Caco-2 (cell line): ENCODE data around the gene SOX5. TPM values are rescaled to one million over a fixed set of nuclear protein-coding genes. Genes with fewer than 3 reads are reported as not detected.

Source experiments
- BruUV-seq: library from RNA; stranded (reverse); fragments of 400-500 nt; replicated peaks from 2 replicates; lab custom pipeline; 2021; lab: Mats Ljungman, UMichigan
- CTCF ChIA-PET: fragments of 300-600 bp; sonication (Branson Sonifier 250); formaldehyde crosslinking; loops from one replicate; lab custom pipeline; 2022; ENCODE audit warnings: antibody characterized with exemption; lab: Charles Lee
- POLR2A ChIA-PET: fragments of 300-600 bp; sonication (Branson Sonifier 250); formaldehyde crosslinking; loops from one replicate; lab custom pipeline; 2022; ENCODE audit warnings: antibody characterized with exemption; lab: Charles Lee
- DNase-seq, 2 experiments: peaks; one replicate each; pipeline versions ENCODE4 v3.0.0 to v3.0.0-alpha.2; 2020 to 2022
- H3K27me3 ChIP-seq: replicated peaks from 2 replicates; pipeline ENCODE4 v1.6.0; 2011; ENCODE audit warnings: low read length; ENCODE audit not compliant: control insufficient read depth, insufficient read depth
- H3K36me3 ChIP-seq: 2 replicates; pipeline ENCODE4 v1.5.1; 2011; ENCODE audit warnings: low read length; ENCODE audit not compliant: control insufficient read depth, insufficient read depth
- H3K4me1 ChIP-seq: fragments of 250-450 bp; sonication (Bioruptor Pico); 2 replicates; pipeline ENCODE4 v1.5.1; 2020; ENCODE audit warnings: mild to moderate bottlenecking
- H3K4me3 ChIP-seq: 2 replicates; pipeline ENCODE4 v1.5.1; 2011; ENCODE audit warnings: low read depth, mild to moderate bottlenecking, control low read depth, low read length
- H3K9me3 ChIP-seq: fragments of 250-450 bp; sonication (Bioruptor Pico); 2 replicates; pipeline ENCODE4 v1.5.1; 2020; ENCODE audit warnings: mild to moderate bottlenecking, moderate library complexity
- H3K27ac Mint-ChIP-seq: one replicate; pipeline ENCODE4 v1.8.0; 2022; ENCODE audit warnings: mixed read lengths; ENCODE audit not compliant: unreplicated experiment
- H3K27me3 Mint-ChIP-seq: one replicate; pipeline ENCODE4 v1.8.0; 2022; ENCODE audit warnings: mixed read lengths; ENCODE audit not compliant: insufficient read depth, unreplicated experiment
- H3K36me3 Mint-ChIP-seq: one replicate; pipeline ENCODE4 v1.8.0; 2022; ENCODE audit warnings: mild to moderate bottlenecking, mixed read lengths; ENCODE audit not compliant: insufficient read depth, unreplicated experiment
- H3K4me1 Mint-ChIP-seq: one replicate; pipeline ENCODE4 v1.8.0; 2022; ENCODE audit warnings: low read depth, mixed read lengths; ENCODE audit not compliant: unreplicated experiment
- H3K4me3 Mint-ChIP-seq: one replicate; pipeline ENCODE4 v1.8.0; 2022; ENCODE audit warnings: mild to moderate bottlenecking, moderate library complexity, mixed read lengths; ENCODE audit not compliant: unreplicated experiment
- H3K9me3 Mint-ChIP-seq: one replicate; pipeline ENCODE4 v1.8.0; 2022; ENCODE audit warnings: mixed read lengths; ENCODE audit not compliant: unreplicated experiment
- CTCF ChIP-seq, 2 experiments: fragments of 200-600 bp in 1 of 2; IDR thresholded peaks; 1 replicate in 1 of 2; 2 replicates in 1 of 2; pipeline versions ENCODE4 v1.5.1 to v1.8.0; 2011 to 2022; ENCODE audit warnings: antibody characterized with exemption in 1 of 2, control low read depth in 1 of 2, inconsistent platforms in 1 of 2, low read depth in 1 of 2, low read length in 1 of 2, mild to moderate bottlenecking in 1 of 2, moderate library complexity in 1 of 2; ENCODE audit not compliant: insufficient read depth in 1 of 2, severe bottlenecking in 1 of 2, unreplicated experiment in 1 of 2
- intact Hi-C: fragments of 100-400 bp; cut with micrococcal nuclease; formaldehyde crosslinking; loops from one replicate; pipeline ENCODE4 v1.10.0; 2022; ENCODE audit not compliant: unreplicated experiment
- total RNA-seq: library from RNA; stranded (reverse); gene quantifications from 2 replicates; pipeline ENCODE4 v1.2.3, GENCODE V29; 2022

Gene SOX5
- total RNA-seq, 1 experiment from 2014 or later, result 15.4 TPM

GRCh38 chr12:23911574-23911973 is 37.9 kb downstream of the SOX5 start:
- Mint-ChIP-seq H3K4me1 (no peaks in the 10 kb centered on the region), H3K27me3 (no peaks in the 10 kb centered on the region), H3K27ac (no peak overlapping the region), H3K4me3 (no peak overlapping the region), H3K9me3 (no peaks in the 10 kb centered on the region), H3K36me3 (no peaks in the 10 kb centered on the region)
- intact Hi-C loops, result no loop called here
- no TSS peak for BruUV-seq
- DNase-seq, result no peak
- H3K9me3 ChIP-seq, result no peaks in the 10 kb centered on the region
- H3K36me3 ChIP-seq, result no peaks in the 10 kb centered on the region
- POLR2A ChIA-PET, result no interaction called here
- CTCF ChIA-PET, result no interaction called here
- H3K27me3 ChIP-seq, result no peaks in the 10 kb centered on the region
- TF ChIP-seq CTCF (IDR thresholded peaks at IDR 0.05; ENCODE audit: insufficient read depth in 1 of 2, low read depth in 1 of 2, low read length in 1 of 2, severe bottlenecking in 1 of 2, unreplicated experiment in 1 of 2), result no peak
- no peaks in the 10 kb centered on the region for H3K4me1 ChIP-seq
- no peak overlapping the region for H3K4me3 ChIP-seq

- Mint-ChIP-seq H3K4me3 (no peak overlapping the region), H3K27me3 (peaks cover 2% of the 10 kb centered on the region), H3K9me3 (no peaks in the 10 kb centered on the region), H3K36me3 (no peaks in the 10 kb centered on the region), H3K4me1 (no peaks in the 10 kb centered on the region), H3K27ac (no peak overlapping the region)
- DNase-seq, result no peak
- BruUV-seq, result no TSS peak
- CTCF ChIA-PET, result no interaction called here
- H3K4me3 ChIP-seq, result no peak overlapping the region
- no peaks in the 10 kb centered on the region for H3K27me3 ChIP-seq
- H3K9me3 ChIP-seq, result no peaks in the 10 kb centered on the region
- TF ChIP-seq CTCF (IDR thresholded peaks at IDR 0.05; ENCODE audit: insufficient read depth in 1 of 2, low read depth in 1 of 2, low read length in 1 of 2, severe bottlenecking in 1 of 2, unreplicated experiment in 1 of 2), result no peak
- H3K4me1 ChIP-seq, result no peaks in the 10 kb centered on the region
- POLR2A ChIA-PET, result no interaction called here
- no peaks in the 10 kb centered on the region for H3K36me3 ChIP-seq
- intact Hi-C loops, result no loop called here
Observed at GRCh38 chr12:23909551-23909950, 39.9 kb downstream of the SOX5 start.

GRCh38 chr12:23906329-23906728 is 43.1 kb downstream of the SOX5 start:
- no peak for TF ChIP-seq CTCF (IDR thresholded peaks at IDR 0.05; ENCODE audit: insufficient read depth in 1 of 2, low read depth in 1 of 2, low read length in 1 of 2, severe bottlenecking in 1 of 2, unreplicated experiment in 1 of 2)
- H3K4me3 Mint-ChIP-seq, result no peak overlapping the region
- POLR2A ChIA-PET, result no interaction called here
- Histone ChIP-seq H3K4me3 (no peak overlapping the region), H3K36me3 (no peaks in the 10 kb centered on the region), H3K9me3 (no peaks in the 10 kb centered on the region), H3K4me1 (no peaks in the 10 kb centered on the region), H3K27me3 (no peaks in the 10 kb centered on the region)
- intact Hi-C loops, result no loop called here
- DNase-seq, result no peak
- H3K27ac Mint-ChIP-seq, result no peak overlapping the region
- no peaks in the 10 kb centered on the region for H3K36me3 Mint-ChIP-seq
- CTCF ChIA-PET, result no interaction called here
- BruUV-seq, result no TSS peak
- peaks cover 2% of the 10 kb centered on the region for H3K27me3 Mint-ChIP-seq
- H3K4me1 Mint-ChIP-seq, result no peaks in the 10 kb centered on the region
- H3K9me3 Mint-ChIP-seq, result peaks cover 5% of the 10 kb centered on the region
